Loucy (cell line): Measurements from ENCODE around the gene MINDY1.
A peak's percentile ranks its signal among the peaks of the same experiment; 100 is the strongest.

ENCODE experiments used
- H2AFZ ChIP-seq: fragments of 200-600 bp; sonication (generic); 2 replicates; pipeline ENCODE4 v1.6.0; 2016; ENCODE audit warnings: antibody characterized with exemption, mild to moderate bottlenecking, low read length, moderate library complexity
- H3F3A ChIP-seq: fragments of 200-600 bp; 2 replicates; pipeline ENCODE4 v1.6.0; 2016; ENCODE audit warnings: antibody characterized with exemption, low read depth, mild to moderate bottlenecking
- H3K27me3 ChIP-seq: fragments of 200-600 bp; sonication (generic); 2 replicates; pipeline ENCODE4 v1.6.1; 2014; ENCODE audit warnings: low read length, mild to moderate bottlenecking; ENCODE audit not compliant: insufficient read depth, poor library complexity, severe bottlenecking
- H3K36me3 ChIP-seq: fragments of 200-600 bp; sonication (generic); 2 replicates; pipeline ENCODE4 v1.6.1; 2016; ENCODE audit warnings: low read length; ENCODE audit not compliant: insufficient read depth
- H3K4me1 ChIP-seq: fragments of 200-600 bp; sonication (generic); 2 replicates; pipeline ENCODE4 v1.5.1; 2014; ENCODE audit warnings: low read length, mild to moderate bottlenecking; ENCODE audit not compliant: insufficient read depth, poor library complexity, severe bottlenecking
- H3K4me2 ChIP-seq: fragments of 200-600 bp; sonication (generic); 2 replicates; pipeline ENCODE4 v1.6.0; 2014; ENCODE audit warnings: antibody characterized with exemption, low read length, low read depth, mild to moderate bottlenecking; ENCODE audit not compliant: poor library complexity, severe bottlenecking
- H3K4me3 ChIP-seq: fragments of 200-600 bp; sonication (generic); 2 replicates; pipeline ENCODE4 v1.5.1; 2014; ENCODE audit warnings: low read length, mild to moderate bottlenecking, mixed read lengths; ENCODE audit not compliant: poor library complexity, severe bottlenecking
- H3K79me2 ChIP-seq: fragments of 200-600 bp; sonication (generic); 2 replicates; pipeline ENCODE4 v1.6.1; 2014; ENCODE audit warnings: low read length; ENCODE audit not compliant: insufficient read depth
- H3K9ac ChIP-seq: fragments of 200-600 bp; sonication (generic); 2 replicates; pipeline ENCODE4 v1.6.0; 2014; ENCODE audit warnings: mild to moderate bottlenecking, low read depth, low read length, moderate library complexity; ENCODE audit not compliant: poor library complexity, severe bottlenecking
- H3K9me2 ChIP-seq: fragments of 200-600 bp; sonication (generic); replicated peaks from 2 replicates; pipeline ENCODE4 v1.6.1; 2016; ENCODE audit warnings: low read depth, low read length, mixed read lengths
- H3K9me3 ChIP-seq: fragments of 200-600 bp; sonication (generic); 2 replicates; pipeline ENCODE4 v1.6.1; 2014; ENCODE audit warnings: mild to moderate bottlenecking, antibody characterized with exemption, low read length, low read depth; ENCODE audit not compliant: insufficient read depth
- H4K20me1 ChIP-seq: fragments of 200-600 bp; sonication (generic); 2 replicates; pipeline ENCODE4 v1.6.0; 2014; ENCODE audit warnings: antibody characterized with exemption, low read length, mild to moderate bottlenecking; ENCODE audit not compliant: insufficient read depth, poor library complexity, severe bottlenecking
- EZH2phosphoT487 ChIP-seq: fragments of 200-600 bp; IDR thresholded peaks from 2 replicates; pipeline ENCODE4 v1.6.1; 2018; ENCODE audit warnings: antibody characterized with exemption, mild to moderate bottlenecking, moderate library complexity, borderline replicate concordance
- TF ChIP-seq, protein P1 (sequence below): fragments of 200-600 bp; sonication (generic); conservative IDR thresholded peaks from 2 replicates; pipeline ENCODE4 v1.5.1; 2014; ENCODE audit warnings: mild to moderate bottlenecking, antibody characterized with exemption, low read length

The MINDY1 gene

DNA sequence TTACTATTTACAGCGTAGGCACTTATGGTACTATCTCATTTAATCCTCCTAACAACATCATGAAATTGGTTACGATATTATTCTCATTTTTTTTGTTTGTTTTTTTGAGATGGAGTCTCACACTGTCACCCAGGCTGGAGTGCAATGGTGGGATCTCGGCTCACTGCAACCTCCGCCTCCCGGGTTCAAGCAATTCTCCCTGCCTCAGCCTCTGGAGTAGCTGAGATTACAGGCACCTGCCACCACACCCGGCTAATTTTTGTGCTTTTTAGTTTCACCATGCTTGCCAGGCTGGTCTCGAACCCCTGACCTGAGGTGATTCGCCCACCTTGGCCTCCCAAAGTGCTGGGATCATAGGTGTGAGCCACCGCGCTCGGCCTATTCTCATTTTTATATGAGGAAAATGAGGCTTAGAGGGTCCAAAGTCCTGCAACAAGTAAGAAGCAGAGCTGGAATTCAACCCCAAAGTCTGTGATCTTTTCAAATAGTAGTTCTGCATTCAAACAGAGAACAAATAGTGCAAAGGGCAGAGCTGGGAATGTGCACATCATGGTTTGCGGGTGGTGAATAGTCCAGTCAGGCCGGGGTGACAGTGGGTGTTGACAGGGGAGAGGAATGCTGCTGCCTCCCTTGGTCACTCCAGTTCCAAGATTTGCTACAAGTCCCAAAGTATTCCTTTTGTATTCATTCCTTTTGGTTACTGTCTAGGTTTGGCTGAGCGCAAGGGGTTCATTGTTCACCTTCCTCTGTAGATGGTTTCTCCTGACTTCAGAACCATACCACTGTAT lies 6.2 kb upstream of the MINDY1 start:
- Histone ChIP-seq H3K9me3 (no peaks in the 10 kb centered on the region), H3K9ac (peak overlapping the region; percentile 17), H3K4me1 (peaks cover 50% of the 10 kb centered on the region), H3K9me2 (no peaks in the 10 kb centered on the region), H3K79me2 (peaks cover 34% of the 10 kb centered on the region), H3K4me2 (peak overlapping the region; percentile 48), H2AFZ (no peak overlapping the region), H3K36me3 (no peaks in the 10 kb centered on the region), H3F3A (peaks cover 7% of the 10 kb centered on the region; the same call in 1 of the 2 replicates), H4K20me1 (no peaks in the 10 kb centered on the region), H3K4me3 (peak overlapping the region; percentile 15), H3K27me3 (no peaks in the 10 kb centered on the region)
- TF ChIP-seq EZH2phosphoT487 = no peak
- TF ChIP-seq, protein P1, sequence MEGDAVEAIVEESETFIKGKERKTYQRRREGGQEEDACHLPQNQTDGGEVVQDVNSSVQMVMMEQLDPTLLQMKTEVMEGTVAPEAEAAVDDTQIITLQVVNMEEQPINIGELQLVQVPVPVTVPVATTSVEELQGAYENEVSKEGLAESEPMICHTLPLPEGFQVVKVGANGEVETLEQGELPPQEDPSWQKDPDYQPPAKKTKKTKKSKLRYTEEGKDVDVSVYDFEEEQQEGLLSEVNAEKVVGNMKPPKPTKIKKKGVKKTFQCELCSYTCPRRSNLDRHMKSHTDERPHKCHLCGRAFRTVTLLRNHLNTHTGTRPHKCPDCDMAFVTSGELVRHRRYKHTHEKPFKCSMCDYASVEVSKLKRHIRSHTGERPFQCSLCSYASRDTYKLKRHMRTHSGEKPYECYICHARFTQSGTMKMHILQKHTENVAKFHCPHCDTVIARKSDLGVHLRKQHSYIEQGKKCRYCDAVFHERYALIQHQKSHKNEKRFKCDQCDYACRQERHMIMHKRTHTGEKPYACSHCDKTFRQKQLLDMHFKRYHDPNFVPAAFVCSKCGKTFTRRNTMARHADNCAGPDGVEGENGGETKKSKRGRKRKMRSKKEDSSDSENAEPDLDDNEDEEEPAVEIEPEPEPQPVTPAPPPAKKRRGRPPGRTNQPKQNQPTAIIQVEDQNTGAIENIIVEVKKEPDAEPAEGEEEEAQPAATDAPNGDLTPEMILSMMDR = no peak

DNA sequence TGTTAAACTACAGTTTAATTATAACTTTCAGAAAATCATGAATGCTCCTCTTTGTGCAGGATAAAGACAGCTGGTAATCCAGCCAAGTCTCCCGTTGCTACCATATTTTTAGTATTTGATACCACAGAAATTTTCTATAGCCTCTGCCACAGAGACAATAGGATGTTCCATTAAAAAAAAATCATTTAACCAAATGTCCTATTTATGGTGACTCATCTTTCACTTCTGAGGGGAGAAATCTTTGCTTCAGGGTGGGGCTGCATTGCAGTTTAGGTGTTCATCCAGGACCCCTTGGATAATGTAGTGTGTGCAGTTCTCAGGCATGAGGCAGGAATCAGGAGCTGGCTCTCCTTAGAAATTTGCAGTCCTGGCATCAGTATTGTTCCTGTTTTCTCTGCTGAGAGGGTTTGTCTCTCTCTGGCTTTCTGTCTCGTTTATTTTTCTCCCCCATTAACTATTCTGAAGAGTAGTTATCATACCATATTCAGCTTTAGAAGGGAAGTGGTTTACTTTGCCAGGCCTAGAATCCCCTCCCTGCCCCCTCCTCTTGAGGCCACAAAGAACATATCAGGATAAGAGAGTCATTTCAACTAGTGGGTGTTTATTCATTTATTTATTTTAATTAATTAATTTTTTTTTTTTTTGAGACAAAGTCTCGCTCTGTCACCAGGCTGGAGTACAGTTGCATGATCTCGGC lies 4.6 kb upstream of the MINDY1 start:
- peaks cover 63% of the 10 kb centered on the region for H3K4me1 ChIP-seq
- TF ChIP-seq, protein P1 = no peak
- TF ChIP-seq EZH2phosphoT487 = no peak

DNA sequence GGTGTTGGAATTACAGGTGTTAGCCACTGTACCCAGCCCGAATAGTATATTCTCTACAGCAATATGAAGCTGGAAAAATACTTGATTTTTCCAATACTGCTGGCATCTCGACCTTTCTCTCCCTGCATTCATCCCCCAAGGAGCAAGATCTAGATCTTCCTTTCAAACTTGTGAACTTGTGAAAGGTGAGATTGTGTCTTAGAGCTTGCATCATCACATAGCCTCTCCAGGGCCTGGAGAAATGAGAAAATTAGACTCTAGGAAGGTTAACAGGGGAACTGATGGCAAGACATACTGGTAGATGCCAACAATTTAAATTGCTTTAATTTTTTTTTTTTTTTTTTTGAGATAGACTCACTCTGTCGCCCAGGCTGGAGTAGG lies 3.6 kb upstream of the MINDY1 start:
- peaks cover 9% of the 10 kb centered on the region; the same call in 1 of the 2 replicates for H3F3A ChIP-seq
- H3K9me3 ChIP-seq = no peaks in the 10 kb centered on the region
- no peaks in the 10 kb centered on the region for H3K27me3 ChIP-seq
- no peak overlapping the region for H2AFZ ChIP-seq
- no peaks in the 10 kb centered on the region for H3K36me3 ChIP-seq
- peak overlapping the region; percentile 94 for H3K4me2 ChIP-seq
- H3K4me1 ChIP-seq = peaks cover 70% of the 10 kb centered on the region
- no peak overlapping the region for H3K4me3 ChIP-seq
- H3K79me2 ChIP-seq = peaks cover 34% of the 10 kb centered on the region
- TF ChIP-seq, protein P1 = no peak
- no peak for TF ChIP-seq EZH2phosphoT487
- H3K9ac ChIP-seq = no peak overlapping the region
- H3K9me2 ChIP-seq = no peaks in the 10 kb centered on the region
- no peaks in the 10 kb centered on the region for H4K20me1 ChIP-seq

More for the DNA sequence above, 4.6 kb upstream of the MINDY1 start:
- Histone ChIP-seq H3K27me3 (no peaks in the 10 kb centered on the region), H3K9me3 (no peaks in the 10 kb centered on the region), H4K20me1 (no peaks in the 10 kb centered on the region), H3K9me2 (no peaks in the 10 kb centered on the region), H3K4me2 (peak overlapping the region; percentile 94), H3K79me2 (peaks cover 34% of the 10 kb centered on the region), H3K4me3 (peak overlapping the region; percentile 57), H3F3A (peaks cover 9% of the 10 kb centered on the region; the same call in 1 of the 2 replicates), H3K9ac (peak overlapping the region; percentile 43), H3K36me3 (no peaks in the 10 kb centered on the region), H2AFZ (no peak overlapping the region)
